ENCODE results near the gene SLC8B1.

GRCh38 chr12:113351089-113351488, 16.2 kb upstream of the SLC8B1 start:
- no peak for TF ChIP-seq CTCF (IDR thresholded peaks at IDR 0.05; ENCODE audit: low read length)
- TF ChIP-seq EZH2 (IDR thresholded peaks at IDR 0.05; ENCODE audit: borderline replicate concordance, low read length): no peak
